SU-DHL-6 (cell line): Measurements from ENCODE around the gene CCDC7.

Experiments used
- EZH2phosphoT487 ChIP-seq: fragments of 200-600 bp; sonication (generic), shearing (Covaris generic); conservative IDR thresholded peaks from 2 replicates; pipeline ENCODE4 v1.6.1; 2018; ENCODE audit warnings: mild to moderate bottlenecking, antibody characterized with exemption, low read length, moderate library complexity, mixed read lengths
- TF ChIP-seq, protein P1 (sequence below): fragments of 200-600 bp; sonication (generic); IDR thresholded peaks from one replicate; pipeline ENCODE4 v1.5.1; 2017; ENCODE audit warnings: antibody characterized with exemption, mild to moderate bottlenecking, low read length, moderate library complexity; ENCODE audit not compliant: insufficient read depth, poor library complexity, severe bottlenecking

DNA sequence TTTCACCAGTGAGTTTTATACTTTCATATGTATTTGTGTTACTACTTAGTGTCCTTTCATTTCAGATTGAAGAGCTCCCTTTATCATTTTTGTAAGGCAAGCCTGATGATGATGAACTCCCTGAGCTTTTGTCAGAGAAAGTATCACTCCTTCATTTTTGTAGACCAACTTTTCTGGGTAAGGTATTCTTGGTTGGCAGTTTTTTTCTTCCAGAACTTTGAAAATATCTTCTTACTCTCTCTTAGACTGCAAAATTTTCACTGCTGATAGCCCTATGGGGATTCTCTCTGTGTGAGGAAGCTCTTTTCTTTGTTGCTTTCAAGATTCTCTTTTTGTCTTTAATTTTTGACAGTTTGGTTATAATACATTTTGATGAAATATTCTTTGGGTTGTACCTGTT is 35.7 kb downstream of the CCDC7 start:
- TF ChIP-seq, protein P1, sequence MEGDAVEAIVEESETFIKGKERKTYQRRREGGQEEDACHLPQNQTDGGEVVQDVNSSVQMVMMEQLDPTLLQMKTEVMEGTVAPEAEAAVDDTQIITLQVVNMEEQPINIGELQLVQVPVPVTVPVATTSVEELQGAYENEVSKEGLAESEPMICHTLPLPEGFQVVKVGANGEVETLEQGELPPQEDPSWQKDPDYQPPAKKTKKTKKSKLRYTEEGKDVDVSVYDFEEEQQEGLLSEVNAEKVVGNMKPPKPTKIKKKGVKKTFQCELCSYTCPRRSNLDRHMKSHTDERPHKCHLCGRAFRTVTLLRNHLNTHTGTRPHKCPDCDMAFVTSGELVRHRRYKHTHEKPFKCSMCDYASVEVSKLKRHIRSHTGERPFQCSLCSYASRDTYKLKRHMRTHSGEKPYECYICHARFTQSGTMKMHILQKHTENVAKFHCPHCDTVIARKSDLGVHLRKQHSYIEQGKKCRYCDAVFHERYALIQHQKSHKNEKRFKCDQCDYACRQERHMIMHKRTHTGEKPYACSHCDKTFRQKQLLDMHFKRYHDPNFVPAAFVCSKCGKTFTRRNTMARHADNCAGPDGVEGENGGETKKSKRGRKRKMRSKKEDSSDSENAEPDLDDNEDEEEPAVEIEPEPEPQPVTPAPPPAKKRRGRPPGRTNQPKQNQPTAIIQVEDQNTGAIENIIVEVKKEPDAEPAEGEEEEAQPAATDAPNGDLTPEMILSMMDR = no peak
- no peak for TF ChIP-seq EZH2phosphoT487
